DMS114 treated with DMSO at 0.1 percent for 48 hours (cell line): ENCODE measurements around the gene PPBP.
"Not testable (repeated sequence)": the region's sequence is repeated elsewhere in the genome, so short reads cannot be mapped to it uniquely, and the experiment has no call there.

Experiments
- DNase-seq: peaks from one replicate; lab custom pipeline; 2025; ENCODE audit not compliant: unreplicated experiment; lab: John Stamatoyannopoulos, UW

Gene PPBP

GRCh38 chr4:73950376-73950920 is 37.5 kb downstream of the PPBP start:
- DNase-seq, result not testable (repeated sequence)

- DNase-seq, result no peak
These were observed 38.8 kb downstream of the PPBP start for GRCh38 chr4:73948990-73949706.

- DNase-seq, result no peak
These were observed 39.7 kb downstream of the PPBP start for GRCh38 chr4:73948291-73948690.

- DNase-seq, result no peak
These were observed 40.6 kb downstream of the PPBP start for GRCh38 chr4:73947239-73947985.

GRCh38 chr4:73945674-73946449 is 42.1 kb downstream of the PPBP start:
- DNase-seq, result no peak

GRCh38 chr4:73945140-73945539 is 42.9 kb downstream of the PPBP start:
- no peak for DNase-seq

- no peak for DNase-seq
These were observed 43.7 kb downstream of the PPBP start for GRCh38 chr4:73944061-73944875.

GRCh38 chr4:73943555-73943954 is 44.4 kb downstream of the PPBP start:
- DNase-seq, result no peak

- DNase-seq, result no peak
These were observed 51.0 kb downstream of the PPBP start for GRCh38 chr4:73936969-73937368.
